Stimulated activated naive CD8-positive, alpha-beta T cell treated with anti-CD3 and anti-CD28 coated beads, Interleukin-15, Interleukin-2, amounts not matched to agents 100 ng/mL and 50 ng/mL, for 24 hours (primary cell): Measurements from ENCODE around the gene HAND2.

Experiments
- H3K27ac Mint-ChIP-seq: one replicate; pipeline ENCODE4 v1.8.0; 2021; ENCODE audit warnings: mild to moderate bottlenecking, mixed read lengths
- H3K27me3 Mint-ChIP-seq: one replicate; pipeline ENCODE4 v1.8.0; 2021; ENCODE audit warnings: mixed read lengths
- H3K36me3 Mint-ChIP-seq: one replicate; pipeline ENCODE4 v1.8.0; 2021; ENCODE audit warnings: low read depth, mixed read lengths
- H3K4me1 Mint-ChIP-seq: one replicate; pipeline ENCODE4 v1.8.0; 2021; ENCODE audit warnings: low read depth, mixed read lengths
- H3K4me3 Mint-ChIP-seq: one replicate; pipeline ENCODE4 v1.8.0; 2021; ENCODE audit warnings: mild to moderate bottlenecking, mixed read lengths
- H3K9me3 Mint-ChIP-seq: one replicate; pipeline ENCODE4 v1.8.0; 2021; ENCODE audit warnings: mixed read lengths

HAND2 gene

GRCh38 chr4:173518425-173519102, 11.5 kb downstream of the HAND2 start:
- peaks cover 3% of the 10 kb centered on the region for H3K36me3 Mint-ChIP-seq
- peaks cover 3% of the 10 kb centered on the region for H3K9me3 Mint-ChIP-seq
- H3K27me3 Mint-ChIP-seq: peaks cover 91% of the 10 kb centered on the region
- H3K27ac Mint-ChIP-seq: no peak overlapping the region
- H3K4me3 Mint-ChIP-seq: peak overlapping the region; percentile 25
- H3K4me1 Mint-ChIP-seq: peaks cover 17% of the 10 kb centered on the region

- no peaks in the 10 kb centered on the region for H3K36me3 Mint-ChIP-seq
- H3K27me3 Mint-ChIP-seq: peaks cover 94% of the 10 kb centered on the region
- no peak overlapping the region for H3K4me3 Mint-ChIP-seq
- H3K9me3 Mint-ChIP-seq: peaks cover 3% of the 10 kb centered on the region
- no peak overlapping the region for H3K27ac Mint-ChIP-seq
- H3K4me1 Mint-ChIP-seq: peaks cover 17% of the 10 kb centered on the region
These were observed 12.1 kb downstream of the HAND2 start for GRCh38 chr4:173517781-173518424.

DNA sequence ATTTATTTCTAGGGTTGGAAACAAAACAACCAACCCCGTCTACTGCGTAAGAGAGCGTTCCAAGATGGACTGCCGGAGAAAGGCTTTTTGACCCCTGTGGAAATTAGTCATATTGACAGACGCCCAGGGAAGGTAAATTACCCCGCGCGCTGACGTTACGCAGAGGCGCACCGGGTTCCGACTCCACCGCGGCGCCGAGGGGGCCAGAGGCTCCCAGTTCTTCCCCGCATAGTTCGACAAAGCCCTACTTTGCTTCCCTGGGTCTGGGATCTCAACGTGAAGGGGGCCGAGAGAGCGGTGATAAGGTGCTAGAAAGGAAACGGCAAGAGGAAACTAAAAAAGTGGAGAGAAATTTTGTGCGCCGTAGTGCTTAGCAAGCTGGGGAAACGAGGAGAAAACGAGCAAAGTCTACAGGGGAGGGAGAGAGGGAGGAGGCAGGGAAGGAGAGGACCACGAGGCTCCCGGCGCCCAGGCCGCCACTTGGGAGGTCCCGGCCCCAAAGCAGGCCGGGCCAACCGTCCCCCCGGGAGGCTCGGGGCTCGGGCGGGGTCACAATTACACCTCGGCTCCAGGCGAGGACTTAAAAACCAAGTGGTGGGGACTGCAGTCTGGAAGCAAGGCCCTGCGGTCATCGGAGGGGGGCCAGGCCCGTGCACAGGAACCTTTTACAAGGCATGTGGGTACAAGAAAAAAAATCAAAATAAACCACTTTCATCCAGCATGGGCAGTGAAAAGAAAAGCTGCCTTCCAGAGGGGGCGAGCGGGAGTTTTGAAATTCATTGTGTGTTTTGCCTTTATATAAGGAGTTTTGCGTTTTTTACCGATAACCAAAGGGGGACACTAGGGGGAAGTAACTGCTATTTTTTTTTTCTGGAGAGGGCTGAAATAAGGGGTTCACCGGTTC, 13.2 kb downstream of the HAND2 start:
- peaks cover 7% of the 10 kb centered on the region for H3K4me1 Mint-ChIP-seq
- no peak overlapping the region for H3K27ac Mint-ChIP-seq
- peaks cover 3% of the 10 kb centered on the region for H3K9me3 Mint-ChIP-seq
- no peak overlapping the region for H3K4me3 Mint-ChIP-seq
- peaks cover 94% of the 10 kb centered on the region for H3K27me3 Mint-ChIP-seq
- no peaks in the 10 kb centered on the region for H3K36me3 Mint-ChIP-seq

- Mint-ChIP-seq H3K4me3 (no peak overlapping the region), H3K27ac (no peak overlapping the region), H3K4me1 (peaks cover 5% of the 10 kb centered on the region), H3K36me3 (no peaks in the 10 kb centered on the region), H3K27me3 (peaks cover 93% of the 10 kb centered on the region), H3K9me3 (peaks cover 3% of the 10 kb centered on the region)
These were observed 14.6 kb downstream of the HAND2 start for GRCh38 chr4:173515458-173515857.

GRCh38 chr4:173514641-173515217, 15.3 kb downstream of the HAND2 start:
- Mint-ChIP-seq H3K4me3 (no peak overlapping the region), H3K27me3 (peaks cover 93% of the 10 kb centered on the region), H3K36me3 (no peaks in the 10 kb centered on the region), H3K27ac (no peak overlapping the region), H3K9me3 (peaks cover 3% of the 10 kb centered on the region), H3K4me1 (peaks cover 6% of the 10 kb centered on the region)

DNA sequence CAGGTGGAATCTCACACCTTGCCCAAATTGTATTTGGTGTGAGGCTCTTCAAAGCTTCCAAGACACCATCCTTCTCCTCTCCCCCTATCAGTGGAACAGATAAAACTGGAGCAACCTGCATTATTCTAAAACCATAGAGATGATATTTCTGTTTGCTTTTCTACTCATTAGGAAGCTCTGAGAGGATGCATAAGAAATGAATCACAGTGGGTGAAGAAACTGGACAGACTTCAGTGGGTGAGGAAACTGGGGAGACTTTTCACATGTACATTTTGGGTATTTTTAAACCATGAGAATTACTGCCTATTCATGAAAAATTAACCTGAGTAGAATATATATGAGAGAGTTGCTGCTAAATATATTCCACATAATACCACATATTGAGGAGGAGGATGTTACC, 16.4 kb downstream of the HAND2 start:
- Mint-ChIP-seq H3K4me1 (peaks cover 11% of the 10 kb centered on the region), H3K9me3 (peaks cover 3% of the 10 kb centered on the region), H3K27me3 (peaks cover 90% of the 10 kb centered on the region), H3K36me3 (no peaks in the 10 kb centered on the region), H3K4me3 (no peak overlapping the region), H3K27ac (no peak overlapping the region)

- no peak overlapping the region for H3K27ac Mint-ChIP-seq
- H3K4me1 Mint-ChIP-seq: peaks cover 27% of the 10 kb centered on the region
These were observed 18.2 kb downstream of the HAND2 start for GRCh38 chr4:173511787-173512361.

DNA sequence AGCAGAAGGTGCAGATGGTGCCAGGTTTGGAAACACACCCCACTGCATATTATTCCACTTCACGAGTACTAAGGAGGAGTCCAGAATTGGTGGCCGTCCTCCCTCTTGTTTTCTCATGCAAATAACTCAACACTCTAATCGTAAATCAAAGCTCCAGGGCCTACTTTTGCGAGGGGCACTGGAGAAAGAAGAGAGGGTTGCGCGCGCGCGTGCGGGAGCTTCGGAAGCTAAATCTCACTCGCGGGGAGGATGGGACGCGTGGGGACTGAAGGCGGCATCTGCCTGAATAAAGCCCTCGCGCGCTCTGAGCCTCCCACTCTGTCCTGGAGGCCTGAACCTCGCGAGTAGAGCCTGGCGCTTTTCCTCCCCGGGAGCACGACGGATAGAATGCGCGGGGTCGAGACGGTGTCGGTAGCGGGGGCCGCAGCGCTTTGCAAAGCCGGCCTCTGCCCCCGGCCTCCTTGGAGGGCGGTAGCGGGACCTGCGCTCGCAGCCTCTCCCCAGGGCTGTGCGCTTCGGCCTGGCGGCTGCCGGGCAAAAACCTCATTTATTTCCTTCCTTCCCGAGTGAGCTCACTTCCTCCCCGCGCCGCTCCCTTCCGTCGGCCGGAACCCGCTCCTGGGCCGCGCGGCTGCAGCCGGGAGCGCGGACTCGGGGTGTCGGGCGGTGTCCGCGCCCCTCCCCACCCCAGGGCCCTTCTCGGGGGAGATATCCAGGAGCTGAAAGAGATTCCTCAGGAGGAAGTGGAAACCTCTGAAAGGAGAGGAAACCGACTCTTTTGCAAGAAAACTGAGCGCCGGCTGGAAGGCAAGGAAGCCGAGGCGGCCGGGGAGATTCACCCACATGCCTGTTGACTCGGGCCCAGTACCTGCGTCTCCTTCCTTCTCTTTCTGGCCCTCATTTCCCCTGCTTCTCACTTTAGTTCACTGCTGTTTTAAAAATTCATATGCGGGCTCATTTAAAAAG, 20.7 kb downstream of the HAND2 start:
- H3K27me3 Mint-ChIP-seq: peaks cover 95% of the 10 kb centered on the region
- H3K36me3 Mint-ChIP-seq: no peaks in the 10 kb centered on the region
- H3K27ac Mint-ChIP-seq: no peak overlapping the region
- H3K9me3 Mint-ChIP-seq: no peaks in the 10 kb centered on the region
- H3K4me1 Mint-ChIP-seq: peaks cover 39% of the 10 kb centered on the region
- H3K4me3 Mint-ChIP-seq: peak overlapping the region; percentile 72

More at GRCh38 chr4:173511787-173512361, 18.2 kb downstream of the HAND2 start:
- Mint-ChIP-seq H3K9me3 (peaks cover 3% of the 10 kb centered on the region), H3K4me3 (no peak overlapping the region), H3K36me3 (no peaks in the 10 kb centered on the region), H3K27me3 (peaks cover 95% of the 10 kb centered on the region)

DNA sequence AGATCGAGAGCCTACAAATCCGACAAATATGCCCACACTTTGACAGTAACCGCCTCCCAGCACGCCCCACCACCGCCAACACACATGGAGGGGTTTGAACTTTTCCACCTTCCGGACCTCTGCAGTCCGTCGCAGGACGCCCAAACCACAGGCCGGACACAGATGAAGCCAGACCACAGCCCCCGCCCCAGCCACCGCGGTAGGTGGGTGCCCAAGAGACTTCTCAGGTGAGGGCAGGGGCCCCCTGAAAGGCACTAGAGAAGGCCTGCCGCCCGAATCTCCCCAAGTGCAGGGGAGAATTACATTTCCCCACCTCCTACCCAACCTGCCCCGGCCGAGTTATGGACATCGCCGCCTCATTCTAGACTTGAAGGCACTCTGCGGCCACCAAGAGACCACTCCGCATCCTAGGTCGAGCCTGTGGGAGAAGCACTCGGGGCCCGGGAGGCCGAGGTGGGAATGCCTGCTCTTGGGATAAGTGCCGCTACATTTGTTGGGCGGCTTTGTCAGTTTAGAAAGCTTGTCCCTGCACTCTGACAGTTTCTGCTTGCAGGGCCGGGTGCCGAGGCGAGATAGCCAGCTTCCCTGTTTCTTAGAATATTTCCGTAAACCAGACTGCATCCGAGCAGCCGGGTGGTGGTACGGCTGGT, 21.5 kb downstream of the HAND2 start:
- H3K4me3 Mint-ChIP-seq: peak overlapping the region; percentile 72
- no peaks in the 10 kb centered on the region for H3K36me3 Mint-ChIP-seq
- peaks cover 39% of the 10 kb centered on the region for H3K4me1 Mint-ChIP-seq
- no peak overlapping the region for H3K27ac Mint-ChIP-seq
- H3K27me3 Mint-ChIP-seq: peaks cover 95% of the 10 kb centered on the region
- H3K9me3 Mint-ChIP-seq: no peaks in the 10 kb centered on the region

DNA sequence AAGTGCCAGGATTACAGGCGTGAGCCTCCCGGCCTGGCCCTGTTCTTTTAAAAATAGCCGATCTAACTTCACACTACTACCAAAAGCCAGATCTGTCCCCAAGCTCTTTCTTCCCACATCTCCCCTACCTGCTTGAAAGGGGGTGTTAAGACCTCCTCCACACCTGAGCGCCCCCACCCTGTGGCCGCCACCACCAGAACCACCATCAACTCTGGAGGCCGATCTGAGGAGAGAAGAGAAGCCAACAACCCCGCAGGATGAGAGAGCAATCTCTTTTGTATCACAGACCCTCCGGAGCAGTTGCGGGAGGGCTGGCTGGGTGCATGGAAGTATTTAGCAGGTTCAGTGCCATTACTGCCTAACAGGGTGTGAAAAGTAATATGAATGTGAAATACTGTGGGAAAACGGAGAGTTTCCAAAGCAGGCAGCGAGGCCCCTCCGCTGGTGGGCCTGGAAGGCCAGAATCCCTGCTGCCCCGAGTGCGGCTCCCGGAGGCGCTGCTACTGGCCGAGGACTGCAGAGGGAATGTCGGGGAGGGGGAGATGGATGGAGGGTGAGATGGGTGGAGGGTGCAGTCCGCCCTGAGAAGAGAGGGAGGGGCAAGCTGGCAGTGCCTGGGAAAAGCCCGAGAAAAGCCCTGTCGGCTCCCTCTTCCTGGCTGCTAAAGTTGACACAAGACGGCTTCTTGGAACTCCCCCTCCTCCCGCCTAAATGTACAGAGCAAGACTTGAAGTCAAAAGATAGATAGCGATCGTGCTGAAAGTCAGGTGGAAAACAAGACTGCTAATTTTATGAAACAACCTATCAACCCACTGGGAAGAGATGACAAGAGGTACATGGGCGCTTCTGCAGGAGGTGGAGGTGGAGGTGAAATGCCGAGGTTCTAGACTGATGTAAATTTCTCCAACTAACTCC, 22.3 kb downstream of the HAND2 start:
- Mint-ChIP-seq H3K27ac (no peak overlapping the region), H3K4me1 (peaks cover 39% of the 10 kb centered on the region), H3K4me3 (peak overlapping the region; percentile 72)

GRCh38 chr4:173506597-173507211, 23.3 kb downstream of the HAND2 start:
- Mint-ChIP-seq H3K36me3 (no peaks in the 10 kb centered on the region), H3K9me3 (no peaks in the 10 kb centered on the region), H3K4me3 (peak overlapping the region; percentile 23), H3K27me3 (peaks cover 93% of the 10 kb centered on the region), H3K27ac (no peak overlapping the region), H3K4me1 (peaks cover 41% of the 10 kb centered on the region)

More for the DNA sequence above, 22.3 kb downstream of the HAND2 start:
- Mint-ChIP-seq H3K9me3 (no peaks in the 10 kb centered on the region), H3K36me3 (no peaks in the 10 kb centered on the region), H3K27me3 (peaks cover 93% of the 10 kb centered on the region)

- H3K4me1 Mint-ChIP-seq: peaks cover 48% of the 10 kb centered on the region
- peaks cover 92% of the 10 kb centered on the region for H3K27me3 Mint-ChIP-seq
- no peaks in the 10 kb centered on the region for H3K9me3 Mint-ChIP-seq
- H3K27ac Mint-ChIP-seq: no peak overlapping the region
- peak overlapping the region; percentile 13 for H3K4me3 Mint-ChIP-seq
- H3K36me3 Mint-ChIP-seq: no peaks in the 10 kb centered on the region
These were observed 24.0 kb downstream of the HAND2 start for GRCh38 chr4:173505924-173506518.
